HepG2 (cell line): Measurements from ENCODE around the gene FAM20A. TPM values are rescaled to one million over a fixed set of nuclear protein-coding genes. Genes with fewer than 3 reads are reported as not detected.

ENCODE experiments used
- FOXP1 ChIP-seq, 2 experiments: fragments of 450-650 bp in 1 of 2; IDR thresholded peaks; 2 replicates each; pipeline ENCODE4 v1.6.1; 2017 to 2018; ENCODE audit warnings: antibody characterized with exemption in 1 of 2
- HHEX ChIP-seq: IDR thresholded peaks from 2 replicates; pipeline ENCODE4 v1.6.1; 2016; ENCODE audit warnings: control low read depth
- HNF4A ChIP-seq: sonication (generic); formaldehyde crosslinking; IDR thresholded peaks from 2 replicates; pipeline ENCODE4 v1.4.0; 2020; ENCODE audit warnings: missing genetic modification reagents
- HOXA3 ChIP-seq: sonication (generic); formaldehyde crosslinking; IDR thresholded peaks from 2 replicates; pipeline ENCODE4 v1.5.0; 2020; ENCODE audit warnings: missing genetic modification reagents
- IKZF5 ChIP-seq: IDR thresholded peaks from 2 replicates; pipeline ENCODE4 v1.6.1; 2018; ENCODE audit warnings: missing genetic modification reagents, mild to moderate bottlenecking, missing compliant biosample characterization
- KLF9 ChIP-seq: IDR thresholded peaks from 2 replicates; pipeline ENCODE4 v1.6.1; 2016; ENCODE audit warnings: low read depth
- NR2C2 ChIP-seq: sonication (generic); formaldehyde crosslinking; IDR thresholded peaks from 2 replicates; pipeline ENCODE4 v1.4.0; 2020; ENCODE audit warnings: missing genetic modification reagents, mild to moderate bottlenecking, moderate library complexity, borderline replicate concordance
- NR2F1 ChIP-seq, 2 experiments: fragments of 450-650 bp in 1 of 2; formaldehyde crosslinking in 1 of 2; IDR thresholded peaks; 2 replicates each; pipeline versions ENCODE4 v1.5.0 to v1.6.1; 2016 to 2020; ENCODE audit warnings: mild to moderate bottlenecking in 1 of 2, missing compliant biosample characterization in 1 of 2, missing genetic modification reagents in 1 of 2, moderate library complexity in 1 of 2
- RARA ChIP-seq: IDR thresholded peaks from 2 replicates; pipeline ENCODE4 v1.6.1; 2016; ENCODE audit warnings: missing genetic modification reagents, missing compliant biosample characterization
- TBP ChIP-seq: sonication (generic); formaldehyde crosslinking; IDR thresholded peaks from 2 replicates; pipeline ENCODE4 v1.5.0; 2020; ENCODE audit warnings: missing genetic modification reagents
- THRA ChIP-seq: sonication (generic); formaldehyde crosslinking; IDR thresholded peaks from 2 replicates; pipeline ENCODE4 v1.4.0; 2020; ENCODE audit warnings: missing genetic modification reagents, borderline replicate concordance
- THYN1 ChIP-seq: sonication (generic); formaldehyde crosslinking; IDR thresholded peaks from 2 replicates; pipeline ENCODE4 v1.8.1; 2023; ENCODE audit warnings: low read depth, mild to moderate bottlenecking, moderate library complexity, missing genetic modification reagents, borderline replicate concordance
- ZBTB26 ChIP-seq: IDR thresholded peaks from 2 replicates; pipeline ENCODE4 v1.6.1; 2016; ENCODE audit warnings: missing compliant biosample characterization, missing genetic modification reagents, borderline replicate concordance
- ZNF3 ChIP-seq: IDR thresholded peaks from 2 replicates; pipeline ENCODE4 v1.7.0; 2017; ENCODE audit warnings: inconsistent platforms
- polyA plus RNA-seq, 8 experiments: library from polyadenylated mRNA; depleted of rRNA in 3 of 8; stranded (reverse) in 7 of 8; unstranded in 1 of 8; fragments of >200 nt; fragmentation: Illumina TruSeq in 4 of 8; extraction: Trizol in 4 of 8; gene quantifications; 2 replicates each; pipeline versions ENCODE4 v1.2.1 to v1.2.3, GENCODE V29; 2011 to 2016; ENCODE audit warnings: low read depth in 4 of 8, missing spikeins in 1 of 8, mixed read lengths in 1 of 8; ENCODE audit not compliant: insufficient read depth in 1 of 8
- total RNA-seq, 5 experiments: library from RNA; depleted of rRNA; stranded (reverse); fragments of >200 nt; fragmentation: Illumina TruSeq; extraction: Trizol; gene quantifications; 2 replicates each; pipeline ENCODE4 v1.2.3, GENCODE V29; 2016; ENCODE audit warnings: low read depth in 1 of 5
- TF ChIP-seq, protein P1 (sequence below): IDR thresholded peaks from 2 replicates; pipeline ENCODE4 v1.6.1; 2016; ENCODE audit warnings: low read depth, missing genetic modification reagents, missing compliant biosample characterization
- TF ChIP-seq, protein P2 (sequence below): IDR thresholded peaks from 2 replicates; pipeline ENCODE4 v1.6.1; 2016; ENCODE audit warnings: control low read depth

FAM20A gene
- total and polyA plus RNA-seq, 2 of the 13 experiments (the other 11 are each of a cell fraction or from before 2014, with no cell fraction given) = 9.3 to 20.7 TPM

DNA sequence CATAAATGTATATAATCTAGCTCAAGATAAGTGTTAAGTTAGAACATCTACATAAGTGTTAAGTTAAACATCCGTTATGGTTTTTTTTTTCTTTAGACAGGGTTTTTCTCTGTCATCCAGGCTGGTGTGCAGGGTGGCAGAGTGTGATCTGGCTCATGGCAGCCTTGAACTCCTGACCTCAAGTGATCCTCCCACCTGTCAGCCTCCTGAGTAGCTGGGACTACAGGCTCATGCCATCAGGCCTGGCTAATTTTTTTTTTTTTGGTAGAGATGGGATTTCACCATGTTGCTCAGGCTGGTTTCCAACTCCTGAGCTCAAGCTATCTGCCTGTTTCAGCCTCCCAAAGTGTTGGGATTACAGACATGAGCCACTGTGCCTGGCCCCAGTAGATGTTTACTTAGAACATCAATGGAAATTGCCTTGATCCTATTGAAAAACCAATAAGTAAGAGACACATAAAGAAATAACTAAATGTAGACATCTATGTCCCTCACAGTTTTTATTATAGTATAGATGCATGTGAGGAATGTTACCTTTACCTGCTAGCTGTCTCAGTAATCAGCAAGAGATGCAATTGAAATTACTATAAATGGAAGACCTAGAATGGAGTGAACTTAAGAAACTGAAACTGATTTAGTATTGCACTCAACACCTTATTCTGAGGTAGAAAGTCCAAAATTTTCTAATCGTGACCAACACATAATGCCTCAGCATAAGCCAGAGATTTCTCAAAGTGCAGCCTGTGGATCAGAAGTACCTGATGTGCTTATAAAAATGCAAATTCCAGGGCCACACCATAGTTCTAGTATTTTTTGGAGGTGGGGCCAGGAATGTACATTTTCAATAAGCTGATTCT lies 5.5 kb upstream of the FAM20A start (continued):
- TF ChIP-seq NR2F1 (CRISPR knock-in tag; IDR thresholded peaks at IDR 0.05) (peak; percentile 87 to 88), ZBTB26 (CRISPR knock-in tag) (no peak), THYN1 (CRISPR knock-in tag) (no peak), NR2C2 (CRISPR knock-in tag) (peak; percentile 77; the same call in 1 of the 2 replicates), ZNF3 (CRISPR knock-in tag) (no peak), RARA (CRISPR knock-in tag) (peak; percentile 95), HNF4A (CRISPR knock-in tag) (peak; percentile 70), TBP (CRISPR knock-in tag) (no peak), FOXP1 (IDR thresholded peaks at IDR 0.05) (no peak), FOXP1 (CRISPR knock-in tag; IDR thresholded peaks at IDR 0.05) (peak; percentile 44; the same call in 1 of the 2 replicates), HOXA3 (CRISPR knock-in tag) (peak; percentile 50; the same call in 1 of the 2 replicates), THRA (CRISPR knock-in tag) (peak; percentile 62; the same call in 1 of the 2 replicates), HHEX (CRISPR knock-in tag) (0 out of 2 replicates have a peak, but pooled peaks have one; percentile 7), KLF9 (CRISPR knock-in tag) (0 out of 2 replicates have a peak, but pooled peaks have one; percentile 39), IKZF5 (CRISPR knock-in tag) (no peak)
- TF ChIP-seq, protein P1, sequence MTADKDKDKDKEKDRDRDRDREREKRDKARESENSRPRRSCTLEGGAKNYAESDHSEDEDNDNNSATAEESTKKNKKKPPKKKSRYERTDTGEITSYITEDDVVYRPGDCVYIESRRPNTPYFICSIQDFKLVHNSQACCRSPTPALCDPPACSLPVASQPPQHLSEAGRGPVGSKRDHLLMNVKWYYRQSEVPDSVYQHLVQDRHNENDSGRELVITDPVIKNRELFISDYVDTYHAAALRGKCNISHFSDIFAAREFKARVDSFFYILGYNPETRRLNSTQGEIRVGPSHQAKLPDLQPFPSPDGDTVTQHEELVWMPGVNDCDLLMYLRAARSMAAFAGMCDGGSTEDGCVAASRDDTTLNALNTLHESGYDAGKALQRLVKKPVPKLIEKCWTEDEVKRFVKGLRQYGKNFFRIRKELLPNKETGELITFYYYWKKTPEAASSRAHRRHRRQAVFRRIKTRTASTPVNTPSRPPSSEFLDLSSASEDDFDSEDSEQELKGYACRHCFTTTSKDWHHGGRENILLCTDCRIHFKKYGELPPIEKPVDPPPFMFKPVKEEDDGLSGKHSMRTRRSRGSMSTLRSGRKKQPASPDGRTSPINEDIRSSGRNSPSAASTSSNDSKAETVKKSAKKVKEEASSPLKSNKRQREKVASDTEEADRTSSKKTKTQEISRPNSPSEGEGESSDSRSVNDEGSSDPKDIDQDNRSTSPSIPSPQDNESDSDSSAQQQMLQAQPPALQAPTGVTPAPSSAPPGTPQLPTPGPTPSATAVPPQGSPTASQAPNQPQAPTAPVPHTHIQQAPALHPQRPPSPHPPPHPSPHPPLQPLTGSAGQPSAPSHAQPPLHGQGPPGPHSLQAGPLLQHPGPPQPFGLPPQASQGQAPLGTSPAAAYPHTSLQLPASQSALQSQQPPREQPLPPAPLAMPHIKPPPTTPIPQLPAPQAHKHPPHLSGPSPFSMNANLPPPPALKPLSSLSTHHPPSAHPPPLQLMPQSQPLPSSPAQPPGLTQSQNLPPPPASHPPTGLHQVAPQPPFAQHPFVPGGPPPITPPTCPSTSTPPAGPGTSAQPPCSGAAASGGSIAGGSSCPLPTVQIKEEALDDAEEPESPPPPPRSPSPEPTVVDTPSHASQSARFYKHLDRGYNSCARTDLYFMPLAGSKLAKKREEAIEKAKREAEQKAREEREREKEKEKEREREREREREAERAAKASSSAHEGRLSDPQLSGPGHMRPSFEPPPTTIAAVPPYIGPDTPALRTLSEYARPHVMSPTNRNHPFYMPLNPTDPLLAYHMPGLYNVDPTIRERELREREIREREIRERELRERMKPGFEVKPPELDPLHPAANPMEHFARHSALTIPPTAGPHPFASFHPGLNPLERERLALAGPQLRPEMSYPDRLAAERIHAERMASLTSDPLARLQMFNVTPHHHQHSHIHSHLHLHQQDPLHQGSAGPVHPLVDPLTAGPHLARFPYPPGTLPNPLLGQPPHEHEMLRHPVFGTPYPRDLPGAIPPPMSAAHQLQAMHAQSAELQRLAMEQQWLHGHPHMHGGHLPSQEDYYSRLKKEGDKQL (CRISPR knock-in tag) = 0 out of 2 replicates have a peak, but pooled peaks have one; percentile 41
- TF ChIP-seq, protein P2, sequence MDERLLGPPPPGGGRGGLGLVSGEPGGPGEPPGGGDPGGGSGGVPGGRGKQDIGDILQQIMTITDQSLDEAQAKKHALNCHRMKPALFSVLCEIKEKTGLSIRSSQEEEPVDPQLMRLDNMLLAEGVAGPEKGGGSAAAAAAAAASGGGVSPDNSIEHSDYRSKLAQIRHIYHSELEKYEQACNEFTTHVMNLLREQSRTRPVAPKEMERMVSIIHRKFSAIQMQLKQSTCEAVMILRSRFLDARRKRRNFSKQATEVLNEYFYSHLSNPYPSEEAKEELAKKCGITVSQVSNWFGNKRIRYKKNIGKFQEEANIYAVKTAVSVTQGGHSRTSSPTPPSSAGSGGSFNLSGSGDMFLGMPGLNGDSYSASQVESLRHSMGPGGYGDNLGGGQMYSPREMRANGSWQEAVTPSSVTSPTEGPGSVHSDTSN (CRISPR knock-in tag) = 0 out of 2 replicates have a peak, but pooled peaks have one; percentile 31
